Measurements from ENCODE around the gene PID1.

DNA sequence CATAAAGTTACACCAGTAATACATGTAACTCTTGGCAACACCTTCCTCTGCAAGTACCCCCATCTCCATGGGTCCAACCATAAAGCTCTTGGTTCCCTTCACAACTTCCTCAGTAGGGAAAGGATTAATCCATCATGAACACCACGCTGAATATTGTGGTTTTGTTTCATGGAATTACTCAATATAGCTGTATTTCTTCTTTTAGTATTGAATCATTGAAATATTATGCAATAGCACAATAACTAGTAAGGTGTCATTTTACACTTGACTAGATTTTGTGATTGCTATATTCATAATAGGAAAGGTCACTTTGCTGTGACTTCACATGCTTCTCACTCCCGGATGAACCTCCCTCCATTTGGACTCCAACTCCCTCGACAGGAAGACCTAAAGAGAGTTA, 29.7 kb upstream of the PID1 start:
- no peak for TF ChIP-seq POLR2A (IDR thresholded peaks at IDR 0.05)
- TF ChIP-seq, protein P1, sequence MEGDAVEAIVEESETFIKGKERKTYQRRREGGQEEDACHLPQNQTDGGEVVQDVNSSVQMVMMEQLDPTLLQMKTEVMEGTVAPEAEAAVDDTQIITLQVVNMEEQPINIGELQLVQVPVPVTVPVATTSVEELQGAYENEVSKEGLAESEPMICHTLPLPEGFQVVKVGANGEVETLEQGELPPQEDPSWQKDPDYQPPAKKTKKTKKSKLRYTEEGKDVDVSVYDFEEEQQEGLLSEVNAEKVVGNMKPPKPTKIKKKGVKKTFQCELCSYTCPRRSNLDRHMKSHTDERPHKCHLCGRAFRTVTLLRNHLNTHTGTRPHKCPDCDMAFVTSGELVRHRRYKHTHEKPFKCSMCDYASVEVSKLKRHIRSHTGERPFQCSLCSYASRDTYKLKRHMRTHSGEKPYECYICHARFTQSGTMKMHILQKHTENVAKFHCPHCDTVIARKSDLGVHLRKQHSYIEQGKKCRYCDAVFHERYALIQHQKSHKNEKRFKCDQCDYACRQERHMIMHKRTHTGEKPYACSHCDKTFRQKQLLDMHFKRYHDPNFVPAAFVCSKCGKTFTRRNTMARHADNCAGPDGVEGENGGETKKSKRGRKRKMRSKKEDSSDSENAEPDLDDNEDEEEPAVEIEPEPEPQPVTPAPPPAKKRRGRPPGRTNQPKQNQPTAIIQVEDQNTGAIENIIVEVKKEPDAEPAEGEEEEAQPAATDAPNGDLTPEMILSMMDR (IDR thresholded peaks at IDR 0.05), result no peak

Data from suprapubic skin (tissue), 3 donors.